ENCODE data around the gene MORN1. TPM values are rescaled to one million over a fixed set of nuclear protein-coding genes. Genes with fewer than 3 reads are reported as not detected.

Gene MORN1
- polyA plus RNA-seq, 1 donor (not counting 4 experiments of a cell fraction or from before 2014, with no cell fraction given), result 2.1 TPM

GRCh38 chr1:2345297-2346075, 45.9 kb downstream of the MORN1 start:
- Histone ChIP-seq H2AFZ (ENCODE audit: control insufficient read depth, low read length) (no peak overlapping the region), H3K79me2 (ENCODE audit: control insufficient read depth, insufficient read depth, low read length) (no peaks in the 10 kb centered on the region), H3K36me3 (ENCODE audit: control insufficient read depth in 2 of 2, extremely low read depth in 1 of 2, insufficient read depth in 2 of 2, low read length in 2 of 2) (no peaks in the 10 kb centered on the region), H3K9ac (ENCODE audit: control insufficient read depth, extremely low read depth, insufficient read depth, low read length) (no peak overlapping the region), H3K4me2 (ENCODE audit: control insufficient read depth, extremely low read depth, insufficient read depth, low read depth, low read length) (no peak overlapping the region), H3K4me1 (ENCODE audit: control insufficient read depth, extremely low read depth, insufficient read depth, low read length) (peaks cover 8% of the 10 kb centered on the region), H4K20me1 (ENCODE audit: control insufficient read depth, extremely low read depth, insufficient read depth, low read length) (no peaks in the 10 kb centered on the region), H3K9me1 (ENCODE audit: control insufficient read depth, extremely low read depth, insufficient read depth, low read length) (no peaks in the 10 kb centered on the region), H3K27ac (ENCODE audit: control insufficient read depth, insufficient read depth, low read length) (no peak overlapping the region), H3K9me3 (ENCODE audit: control insufficient read depth, low read depth, low read length) (no peaks in the 10 kb centered on the region), H3K27me3 (ENCODE audit: control insufficient read depth, extremely low read depth, insufficient read depth, low read length) (no peaks in the 10 kb centered on the region), H3K4me3 (ENCODE audit: control insufficient read depth in 2 of 3, extremely low read depth in 1 of 3, insufficient read depth in 2 of 3, low read depth in 1 of 3, low read length in 3 of 3) (no peak overlapping the region)
- TF ChIP-seq CTCF (optimal IDR thresholded peaks at IDR 0.05 in 1 of 3, IDR thresholded peaks at IDR 0.05 in 1 of 3, conservative IDR thresholded peaks at IDR 0.05 in 1 of 3; ENCODE audit: extremely low read depth in 1 of 3, insufficient read depth in 2 of 3, low read length in 3 of 3), result no peak
- TF ChIP-seq EZH2 (IDR thresholded peaks at IDR 0.05; ENCODE audit: low read length), result no peak
- dilution Hi-C loops (cut with MboI; ENCODE audit: extremely low pct_ligation_motif_present, low sequenced_read_pairs), result no loop called here
- DNase-seq (ENCODE audit: low read depth, low spot score) (no peak), FAIRE-seq (no peak)

DNA sequence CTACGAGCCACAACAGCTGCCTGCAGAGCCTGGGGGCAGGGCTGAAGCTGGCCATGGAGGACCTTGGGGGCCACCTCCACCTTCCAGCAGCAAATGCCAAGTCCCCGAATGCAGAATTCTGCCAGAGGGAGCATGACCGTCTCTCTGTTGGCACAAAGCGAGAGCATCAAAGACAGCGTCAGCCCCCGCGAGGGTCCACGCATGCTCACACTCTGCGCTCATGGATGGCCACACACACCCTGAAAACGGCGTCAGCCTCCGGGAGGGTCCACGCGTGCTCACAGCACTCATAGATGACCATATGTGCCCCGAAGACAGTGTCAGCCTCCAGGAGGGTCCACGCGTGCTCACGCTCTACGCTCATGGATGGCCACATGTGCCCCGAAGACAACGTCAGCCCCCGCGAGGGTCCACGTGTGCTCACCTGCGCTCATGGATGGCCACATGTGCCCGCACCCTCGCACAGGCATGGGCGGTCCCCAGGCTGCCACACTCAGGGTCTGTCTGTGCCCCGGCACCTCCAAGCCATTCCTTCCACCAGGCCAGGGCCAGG, 46.5 kb downstream of the MORN1 start:
- dilution Hi-C loops (cut with MboI; ENCODE audit: extremely low pct_ligation_motif_present, low sequenced_read_pairs), result no loop called here
- H3K4me1 ChIP-seq (ENCODE audit: control insufficient read depth, extremely low read depth, insufficient read depth, low read length), result peaks cover 8% of the 10 kb centered on the region
- H3K27me3 ChIP-seq (ENCODE audit: control insufficient read depth, extremely low read depth, insufficient read depth, low read length), result no peaks in the 10 kb centered on the region
- no peaks in the 10 kb centered on the region for H3K36me3 ChIP-seq (ENCODE audit: control insufficient read depth in 2 of 2, extremely low read depth in 1 of 2, insufficient read depth in 2 of 2, low read length in 2 of 2)
- H3K9me3 ChIP-seq (ENCODE audit: control insufficient read depth, low read depth, low read length), result no peaks in the 10 kb centered on the region
- no peak for DNase-seq (ENCODE audit: low read depth, low spot score)
- H3K4me2 ChIP-seq (ENCODE audit: control insufficient read depth, extremely low read depth, insufficient read depth, low read depth, low read length), result no peak overlapping the region
- no peak overlapping the region for H3K9ac ChIP-seq (ENCODE audit: control insufficient read depth, extremely low read depth, insufficient read depth, low read length)
- FAIRE-seq, result no peak
- H3K4me3 ChIP-seq (ENCODE audit: control insufficient read depth in 2 of 3, extremely low read depth in 1 of 3, insufficient read depth in 2 of 3, low read depth in 1 of 3, low read length in 3 of 3), result no peak overlapping the region
- no peak overlapping the region for H2AFZ ChIP-seq (ENCODE audit: control insufficient read depth, low read length)
- no peak for TF ChIP-seq EZH2 (IDR thresholded peaks at IDR 0.05; ENCODE audit: low read length)
- no peak for TF ChIP-seq CTCF (optimal IDR thresholded peaks at IDR 0.05 in 1 of 3, IDR thresholded peaks at IDR 0.05 in 1 of 3, conservative IDR thresholded peaks at IDR 0.05 in 1 of 3; ENCODE audit: extremely low read depth in 1 of 3, insufficient read depth in 2 of 3, low read length in 3 of 3)
- no peaks in the 10 kb centered on the region for H3K79me2 ChIP-seq (ENCODE audit: control insufficient read depth, insufficient read depth, low read length)
- no peak overlapping the region for H3K27ac ChIP-seq (ENCODE audit: control insufficient read depth, insufficient read depth, low read length)
- H4K20me1 ChIP-seq (ENCODE audit: control insufficient read depth, extremely low read depth, insufficient read depth, low read length), result no peaks in the 10 kb centered on the region
- H3K9me1 ChIP-seq (ENCODE audit: control insufficient read depth, extremely low read depth, insufficient read depth, low read length), result no peaks in the 10 kb centered on the region
